H1 (cell line): ENCODE measurements around the gene HSD11B1. TPM values are rescaled to one million over a fixed set of nuclear protein-coding genes. Genes with fewer than 3 reads are reported as not detected.

Source experiments
- CTCF ChIA-PET: fragments of 300-600 bp; sonication (Branson Sonifier 250); formaldehyde crosslinking; loops from one replicate; lab custom pipeline; 2021; ENCODE audit not compliant: partially characterized antibody; lab: Charles Lee
- POLR2A ChIA-PET: fragments of 300-600 bp; sonication (Branson Sonifier 250); formaldehyde crosslinking; loops from one replicate; lab custom pipeline; 2021; ENCODE audit warnings: inconsistent platforms; ENCODE audit not compliant: partially characterized antibody; lab: Charles Lee
- DNase-seq, 2 experiments: peaks; one replicate each; pipeline versions ENCODE4 v3.0.0 to v3.0.0-alpha.2; 2010 to 2022; ENCODE audit warnings: low spot score in 2 of 2, low read depth in 1 of 2, mixed read lengths in 1 of 2
- FAIRE-seq: peaks from 2 replicates; lab custom pipeline; 2011; peaks lifted over from hg19 to GRCh38; lab: Jason Lieb, UNC
- H2AFZ ChIP-seq: 2 replicates; pipeline ENCODE4 v1.8.1; 2012; ENCODE audit warnings: low read length, inconsistent platforms
- H2AK5ac ChIP-seq: 2 replicates; pipeline ENCODE4 v1.6.1; 2013; ENCODE audit warnings: low read depth, low read length
- H2BK120ac ChIP-seq: replicated peaks from 2 replicates; pipeline ENCODE3; 2013; ENCODE audit warnings: low read depth, low read length, inconsistent platforms
- H2BK12ac ChIP-seq: 2 replicates; pipeline ENCODE4 v1.6.1; 2013; ENCODE audit warnings: low read depth, low read length
- H2BK15ac ChIP-seq: 2 replicates; pipeline ENCODE4 v1.6.1; 2013; ENCODE audit warnings: low read length
- H2BK20ac ChIP-seq: 2 replicates; pipeline ENCODE4 v1.6.1; 2013; ENCODE audit warnings: low read length
- H2BK5ac ChIP-seq: 2 replicates; pipeline ENCODE4 v1.6.1; 2013; ENCODE audit warnings: low read depth, low read length
- H3K14ac ChIP-seq: 2 replicates; pipeline ENCODE4 v1.6.1; 2013; ENCODE audit warnings: inconsistent platforms; ENCODE audit not compliant: insufficient read length
- H3K18ac ChIP-seq: 2 replicates; pipeline ENCODE4 v1.6.1; 2013; ENCODE audit warnings: low read length; ENCODE audit errors: extremely low read depth
- H3K23ac ChIP-seq: 2 replicates; pipeline ENCODE4 v1.6.1; 2013; ENCODE audit warnings: inconsistent platforms; ENCODE audit not compliant: insufficient read length
- H3K23me2 ChIP-seq: 2 replicates; pipeline ENCODE4 v1.6.1; 2013; ENCODE audit warnings: low read depth, low read length
- H3K27ac ChIP-seq: 2 replicates; pipeline ENCODE4 v1.6.1; 2011; ENCODE audit warnings: low read depth, low read length, inconsistent platforms
- H3K27me3 ChIP-seq, 4 experiments: replicated peaks in 1 of 4; 1 replicate in 1 of 4; 2 replicates in 3 of 4; pipeline versions ENCODE4 v1.6.1 to v1.8.1; 2011 to 2013; ENCODE audit warnings: low read length in 3 of 4, mild to moderate bottlenecking in 3 of 4, inconsistent platforms in 2 of 4, mixed read lengths in 2 of 4, moderate library complexity in 1 of 4; ENCODE audit not compliant: control insufficient read depth in 3 of 4, insufficient read depth in 3 of 4; ENCODE audit errors: extremely low read depth in 1 of 4
- H3K36me3 ChIP-seq, 4 experiments: 2 replicates each; pipeline versions ENCODE4 v1.6.1 to v1.8.1; 2011 to 2013; ENCODE audit warnings: mild to moderate bottlenecking in 4 of 4, low read length in 3 of 4, moderate library complexity in 2 of 4, control low read depth in 1 of 4, inconsistent platforms in 1 of 4; ENCODE audit not compliant: insufficient read depth in 4 of 4, control insufficient read depth in 2 of 4
- H3K4ac ChIP-seq: replicated peaks from 2 replicates; pipeline ENCODE3; 2013; ENCODE audit warnings: low read length, low read depth, mixed read lengths, inconsistent platforms; ENCODE audit not compliant: insufficient read length
- H3K4me1 ChIP-seq, 4 experiments: replicated peaks in 1 of 4; 1 replicate in 1 of 4; 2 replicates in 3 of 4; pipeline versions ENCODE4 v1.6.1 to v1.8.1; 2011 to 2013; ENCODE audit warnings: low read length in 3 of 4, inconsistent platforms in 2 of 4, mixed read lengths in 1 of 4; ENCODE audit not compliant: insufficient read depth in 4 of 4, control insufficient read depth in 3 of 4
- H3K4me2 ChIP-seq, 2 experiments: 2 replicates each; pipeline versions ENCODE4 v1.6.1 to v1.8.1; 2011 to 2013; ENCODE audit warnings: low read depth in 2 of 2, low read length in 2 of 2, control low read depth in 1 of 2, inconsistent platforms in 1 of 2, mild to moderate bottlenecking in 1 of 2; ENCODE audit not compliant: insufficient read depth in 1 of 2
- H3K4me3 ChIP-seq, 4 experiments: fragments of 200-600, 300-600 bp in 1 of 4; sonication (generic), shearing (Covaris generic), sonication (Bioruptor Twin) in 1 of 4; 2 replicates each; pipeline versions ENCODE4 v1.5.1 to v1.8.1; 2011 to 2016; ENCODE audit warnings: low read length in 4 of 4, low read depth in 3 of 4, control low read depth in 2 of 4, inconsistent platforms in 2 of 4, mild to moderate bottlenecking in 2 of 4, mixed read lengths in 1 of 4, moderate library complexity in 1 of 4; ENCODE audit not compliant: insufficient read depth in 2 of 4; ENCODE audit errors: extremely low read depth in 1 of 4
- H3K56ac ChIP-seq: replicated peaks from 2 replicates; pipeline ENCODE3; 2013; ENCODE audit warnings: low read depth, mild to moderate bottlenecking, mixed read lengths, low read length, inconsistent platforms; ENCODE audit not compliant: insufficient read length
- H3K79me1 ChIP-seq: 2 replicates; pipeline ENCODE4 v1.6.1; 2013; ENCODE audit warnings: low read depth, low read length, control low read depth
- H3K79me2 ChIP-seq, 2 experiments: 2 replicates each; pipeline versions ENCODE4 v1.6.1 to v1.8.1; 2012 to 2013; ENCODE audit warnings: low read length in 2 of 2, mild to moderate bottlenecking in 2 of 2, inconsistent platforms in 1 of 2; ENCODE audit not compliant: insufficient read depth in 2 of 2, control insufficient read depth in 1 of 2
- H3K9ac ChIP-seq, 4 experiments: replicated peaks in 1 of 4; 1 replicate in 1 of 4; 2 replicates in 3 of 4; pipeline versions ENCODE4 v1.6.1 to v1.8.1; 2011 to 2013; ENCODE audit warnings: low read depth in 3 of 4, low read length in 3 of 4, control low read depth in 2 of 4, mild to moderate bottlenecking in 2 of 4, moderate library complexity in 2 of 4, inconsistent platforms in 1 of 4; ENCODE audit errors: extremely low read depth in 1 of 4
- H3K9me3 ChIP-seq, 2 experiments: 2 replicates each; pipeline versions ENCODE4 v1.6.1 to v1.8.1; 2012 to 2013; ENCODE audit warnings: mild to moderate bottlenecking in 2 of 2, moderate library complexity in 2 of 2, control low read depth in 1 of 2, inconsistent platforms in 1 of 2, low read depth in 1 of 2, low read length in 1 of 2, mixed read lengths in 1 of 2; ENCODE audit not compliant: insufficient read depth in 2 of 2
- H4K20me1 ChIP-seq, 2 experiments: replicated peaks in 1 of 2; 2 replicates each; pipeline versions ENCODE3 to v1.8.1; 2011 to 2013; ENCODE audit warnings: inconsistent platforms in 2 of 2, low read length in 2 of 2, mild to moderate bottlenecking in 1 of 2; ENCODE audit not compliant: insufficient read depth in 2 of 2, control insufficient read depth in 1 of 2
- H4K5ac ChIP-seq: 2 replicates; pipeline ENCODE4 v1.6.1; 2013; ENCODE audit warnings: low read length, low read depth, mixed read lengths, inconsistent platforms; ENCODE audit not compliant: insufficient read length
- H4K8ac ChIP-seq: 2 replicates; pipeline ENCODE4 v1.8.0; 2013; ENCODE audit warnings: mild to moderate bottlenecking, moderate library complexity, low read length, inconsistent platforms; ENCODE audit not compliant: insufficient read depth; ENCODE audit errors: extremely low read depth
- H4K91ac ChIP-seq: replicated peaks from 2 replicates; pipeline ENCODE3; 2013; ENCODE audit warnings: low read length, mixed read lengths, inconsistent platforms; ENCODE audit not compliant: insufficient read length
- BACH1 ChIP-seq: IDR thresholded peaks from 2 replicates; pipeline ENCODE4 v1.6.1; 2012; ENCODE audit warnings: low read length, improper control_type of control experiment
- BRCA1 ChIP-seq: IDR thresholded peaks from 2 replicates; pipeline ENCODE4 v1.6.1; 2012; ENCODE audit warnings: low read depth, low read length, improper control_type of control experiment
- CREB1 ChIP-seq: IDR thresholded peaks from 2 replicates; pipeline ENCODE4 v1.6.1; 2012; ENCODE audit warnings: inconsistent platforms
- HDAC2 ChIP-seq, 2 experiments: fragments of 300-600 bp in 1 of 2; sonication (generic) in 1 of 2; IDR thresholded peaks; 2 replicates each; pipeline ENCODE4 v1.6.1; 2011 to 2012; ENCODE audit warnings: low read depth in 2 of 2, low read length in 2 of 2, mild to moderate bottlenecking in 2 of 2, moderate library complexity in 2 of 2, borderline replicate concordance in 1 of 2, inconsistent platforms in 1 of 2
- JUN ChIP-seq: IDR thresholded peaks from 2 replicates; pipeline ENCODE4 v1.6.1; 2011; ENCODE audit warnings: low read depth, mild to moderate bottlenecking, improper control_type of control experiment, low read length
- KDM4A ChIP-seq: IDR thresholded peaks from one replicate; pipeline ENCODE4 v1.7.1; 2012; ENCODE audit warnings: low read depth, mild to moderate bottlenecking, moderate library complexity, low read length, inconsistent platforms; ENCODE audit not compliant: severe bottlenecking
- MAFK ChIP-seq: IDR thresholded peaks from 2 replicates; pipeline ENCODE4 v1.6.1; 2012; ENCODE audit warnings: low read depth, mild to moderate bottlenecking, improper control_type of control experiment, low read length
- RAD21 ChIP-seq, 2 experiments: IDR thresholded peaks in 1 of 2; conservative IDR thresholded peaks in 1 of 2; 2 replicates each; pipeline ENCODE4 v1.6.1; 2011; ENCODE audit warnings: low read depth in 2 of 2, low read length in 2 of 2, improper control_type of control experiment in 1 of 2, inconsistent platforms in 1 of 2, mild to moderate bottlenecking in 1 of 2, moderate library complexity in 1 of 2
- RBBP5 ChIP-seq: IDR thresholded peaks from 2 replicates; pipeline ENCODE4 v1.7.1; 2012; ENCODE audit warnings: low read depth, mild to moderate bottlenecking, inconsistent platforms, low read length, moderate library complexity, borderline replicate concordance
- RFX5 ChIP-seq: IDR thresholded peaks from 2 replicates; pipeline ENCODE4 v1.6.1; 2011; ENCODE audit warnings: low read depth, low read length, improper control_type of control experiment, borderline replicate concordance
- SAP30 ChIP-seq: fragments of 300-600 bp; sonication (generic); IDR thresholded peaks from 2 replicates; pipeline ENCODE4 v1.7.1; 2012; ENCODE audit warnings: low read length, moderate library complexity, mild to moderate bottlenecking, inconsistent platforms; ENCODE audit not compliant: insufficient read depth, insufficient replicate concordance
- SIN3A ChIP-seq, 2 experiments: IDR thresholded peaks in 1 of 2; conservative IDR thresholded peaks in 1 of 2; 2 replicates each; pipeline ENCODE4 v1.6.1; 2011 to 2012; ENCODE audit warnings: low read length in 2 of 2, improper control_type of control experiment in 1 of 2, low read depth in 1 of 2, mild to moderate bottlenecking in 1 of 2
- SP4 ChIP-seq: IDR thresholded peaks from 2 replicates; pipeline ENCODE4 v1.6.1; 2012; ENCODE audit warnings: low read length, inconsistent platforms
- ZNF274 ChIP-seq: IDR thresholded peaks from 2 replicates; pipeline ENCODE4 v1.7.0; 2012; ENCODE audit warnings: low read length, borderline replicate concordance; ENCODE audit errors: extremely low read depth
- WGBS, 2 experiments: shearing (Covaris generic) in 1 of 2; methylation state at CpG; one replicate each; pipeline versions ENCODE4 v1.1.6 to v1.1.7; 2013 to 2015; ENCODE audit warnings: low lambda C conversion rate in 2 of 2, mixed read lengths in 2 of 2, inconsistent platforms in 1 of 2, low coverage in 1 of 2, missing lambda C conversion rate in 1 of 2; ENCODE audit not compliant: insufficient replicate concordance in 2 of 2, insufficient coverage in 1 of 2, insufficient read length in 1 of 2; ENCODE audit errors: extremely low coverage in 1 of 2, missing lambda C conversion rate in 1 of 2; 5-methylcytosine and 5-hydroxymethylcytosine counted together
- polyA plus RNA-seq, 7 experiments: library from polyadenylated mRNA; depleted of rRNA in 3 of 7; stranded (reverse) in 5 of 7; unstranded in 2 of 7; fragments of >200 nt in 5 of 7; fragments of 200-250 nt in 2 of 7; gene quantifications; 1 replicate in 5 of 7; 2 replicates in 1 of 7; 4 replicates in 1 of 7; pipeline versions ENCODE4 v1.2.1 to v1.2.3, GENCODE V29; 2011 to 2013; ENCODE audit warnings: missing spikeins in 2 of 7, mixed read lengths in 2 of 7
- total RNA-seq: library from RNA; stranded (reverse); fragmentation: NEBNext Ultra II Directional; extraction: Animal tissue kit (Norgen Biotek cat#: 25700); gene quantifications from 2 replicates; pipeline ENCODE4 v1.2.1, GENCODE V29; 2021

The HSD11B1 gene
- total and polyA plus RNA-seq, 2 of the 8 experiments (the other 6 are each of a cell fraction or from before 2014, with no cell fraction given) = not detected

- Histone ChIP-seq H3K56ac (no peak overlapping the region), H3K4ac (no peak overlapping the region), H4K5ac (no peak overlapping the region), H3K14ac (no peak overlapping the region), H3K23me2 (no peaks in the 10 kb centered on the region), H3K9ac (no peak overlapping the region), H4K91ac (no peak overlapping the region), H4K20me1 (no peaks in the 10 kb centered on the region), H3K27ac (no peak overlapping the region), H3K4me3 (no peak overlapping the region), H3K36me3 (no peaks in the 10 kb centered on the region), H4K8ac (no peak overlapping the region), H3K23ac (no peak overlapping the region), H2BK5ac (no peak overlapping the region), H2AK5ac (no peak overlapping the region), H3K27me3 (peaks cover 0 to 1% (median 0%) of the 10 kb centered on the region in 4 experiments; a peak in 2 of 7 replicates), H2BK20ac (no peak overlapping the region), H2BK15ac (no peak overlapping the region), H3K9me3 (no peaks in the 10 kb centered on the region), H3K4me1 (no peaks in the 10 kb centered on the region), H3K4me2 (no peak overlapping the region), H2BK12ac (no peak overlapping the region), H3K79me2 (no peaks in the 10 kb centered on the region), H3K18ac (no peak overlapping the region), H2BK120ac (no peak overlapping the region), H2AFZ (no peak overlapping the region), H3K79me1 (no peaks in the 10 kb centered on the region)
- 77% methylated on average over 2 of the region's 2 CpGs; no CpG with 5 or more reads in 1 of the 2 experiments for WGBS, 2 experiments
- DNase-seq (no peak), FAIRE-seq (no peak)
- POLR2A ChIA-PET = interaction anchor here (0.6 kb wide), 1 partner anchor 52 kb away, joined by 3 read pairs; no protein-coding TSS in a partner anchor
- CTCF ChIA-PET = interaction anchor here (0.9 to 1.6 kb wide), 3 partner anchors 16 to 93 kb away, joined by 3 read pairs; no protein-coding TSS in a partner anchor
- TF ChIP-seq JUN (no peak), SAP30 (no peak), MAFK (no peak), SP4 (no peak), BACH1 (no peak), HDAC2 (IDR thresholded peaks at IDR 0.05; ENCODE audit: borderline replicate concordance in 1 of 2, low read depth in 2 of 2, low read length in 2 of 2) (no peak), CREB1 (no peak), ZNF274 (no peak), KDM4A (no peak), SIN3A (conservative IDR thresholded peaks at IDR 0.05 in 1 of 2, IDR thresholded peaks at IDR 0.05 in 1 of 2; ENCODE audit: low read depth in 1 of 2, low read length in 2 of 2) (no peak), RBBP5 (no peak), RAD21 (IDR thresholded peaks at IDR 0.05 in 1 of 2, conservative IDR thresholded peaks at IDR 0.05 in 1 of 2; ENCODE audit: low read depth in 2 of 2, low read length in 2 of 2) (no peak), BRCA1 (no peak), RFX5 (no peak)
Observed at GRCh38 chr1:209720826-209721225, 16.2 kb downstream of the HSD11B1 start.
